Measurements from ENCODE around the gene CLPSL2.

CLPSL2 gene

DNA sequence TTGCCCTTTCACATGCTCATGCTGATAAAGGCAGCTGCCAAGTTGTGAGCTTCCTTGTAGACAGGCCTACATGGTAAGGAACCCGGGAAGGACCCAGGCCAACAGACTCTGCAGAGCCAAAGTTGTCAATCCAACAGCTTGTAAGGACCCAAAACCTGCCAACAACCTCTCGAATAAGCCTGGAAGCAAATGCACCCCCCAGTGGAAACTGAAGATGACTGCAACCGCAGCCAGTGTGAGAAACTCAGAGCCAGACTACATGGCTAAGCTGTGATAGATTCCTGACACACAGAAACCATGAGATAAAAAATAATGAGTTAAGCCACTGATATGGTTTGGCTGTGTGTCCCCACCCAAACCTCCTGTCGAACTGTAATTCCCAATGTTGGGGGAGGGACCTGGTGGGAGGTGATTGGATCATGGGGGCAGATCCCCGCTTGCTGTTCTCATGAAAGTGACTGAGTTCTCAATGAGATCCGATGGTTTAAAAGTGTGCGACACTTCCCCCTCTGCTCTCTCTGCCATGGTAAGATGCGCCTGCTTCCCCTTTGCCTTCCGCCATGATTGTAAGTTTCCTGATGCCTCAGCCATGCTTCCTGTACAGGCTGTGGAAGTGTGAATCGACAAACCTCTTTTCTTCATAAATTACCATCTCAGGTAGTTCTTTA is 18.8 kb upstream of the CLPSL2 start:
- no peak for DNase-seq (ENCODE audit: low spot score)
- no peaks in the 10 kb centered on the region for H3K36me3 Mint-ChIP-seq (ENCODE audit: low read depth)
- no peak overlapping the region for H3K4me3 Mint-ChIP-seq
- H3K9me3 Mint-ChIP-seq = no peaks in the 10 kb centered on the region
- H3K27ac Mint-ChIP-seq = no peak overlapping the region
- peaks cover 2% of the 10 kb centered on the region for H3K4me1 Mint-ChIP-seq (ENCODE audit: low read depth)
- H3K27me3 Mint-ChIP-seq (ENCODE audit: low read depth) = peaks cover 22% of the 10 kb centered on the region

DNA sequence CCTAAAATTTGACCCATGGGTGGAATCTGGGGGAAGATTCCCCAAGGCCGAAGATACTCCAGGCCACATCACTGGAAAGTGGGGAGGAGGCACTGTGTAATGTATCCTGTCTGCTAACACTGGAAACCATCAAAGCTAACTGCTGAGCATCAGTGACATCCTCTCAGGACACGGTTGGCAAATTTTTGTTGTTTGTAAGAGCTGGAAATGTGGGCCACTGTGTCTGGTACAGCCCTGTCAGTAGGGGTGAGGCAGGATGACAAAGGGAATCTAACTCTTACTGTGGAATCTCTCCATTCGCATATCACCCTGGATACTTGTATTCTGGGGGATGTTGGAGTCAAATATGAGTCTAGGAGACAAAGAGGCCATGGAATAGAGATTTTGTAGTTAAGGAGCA is 17.0 kb upstream of the CLPSL2 start:
- Mint-ChIP-seq H3K27ac (no peak overlapping the region), H3K9me3 (no peaks in the 10 kb centered on the region), H3K4me1 (ENCODE audit: low read depth) (no peaks in the 10 kb centered on the region), H3K27me3 (ENCODE audit: low read depth) (peaks cover 38% of the 10 kb centered on the region), H3K36me3 (ENCODE audit: low read depth) (no peaks in the 10 kb centered on the region), H3K4me3 (no peak overlapping the region)
- no peak for DNase-seq (ENCODE audit: low spot score)

GRCh38 chr6:35765739-35766138 is 10.7 kb upstream of the CLPSL2 start:
- no peak for DNase-seq (ENCODE audit: low spot score)
- Mint-ChIP-seq H3K9me3 (no peaks in the 10 kb centered on the region), H3K27ac (no peak overlapping the region), H3K4me3 (no peak overlapping the region), H3K27me3 (ENCODE audit: low read depth) (peaks cover 46% of the 10 kb centered on the region), H3K4me1 (ENCODE audit: low read depth) (no peaks in the 10 kb centered on the region), H3K36me3 (ENCODE audit: low read depth) (no peaks in the 10 kb centered on the region)

GRCh38 chr6:35769211-35769610 is 7.2 kb upstream of the CLPSL2 start:
- H3K4me3 Mint-ChIP-seq = no peak overlapping the region
- no peaks in the 10 kb centered on the region for H3K9me3 Mint-ChIP-seq
- H3K36me3 Mint-ChIP-seq (ENCODE audit: low read depth) = no peaks in the 10 kb centered on the region
- no peaks in the 10 kb centered on the region for H3K4me1 Mint-ChIP-seq (ENCODE audit: low read depth)
- peaks cover 21% of the 10 kb centered on the region for H3K27me3 Mint-ChIP-seq (ENCODE audit: low read depth)
- DNase-seq (ENCODE audit: low spot score) = no peak
- no peak overlapping the region for H3K27ac Mint-ChIP-seq

- H3K27ac Mint-ChIP-seq = no peak overlapping the region
- H3K9me3 Mint-ChIP-seq = no peaks in the 10 kb centered on the region
- peaks cover 24% of the 10 kb centered on the region for H3K27me3 Mint-ChIP-seq (ENCODE audit: low read depth)
- H3K4me1 Mint-ChIP-seq (ENCODE audit: low read depth) = peaks cover 4% of the 10 kb centered on the region
- DNase-seq (ENCODE audit: low spot score) = no peak
- H3K4me3 Mint-ChIP-seq = no peak overlapping the region
- H3K36me3 Mint-ChIP-seq (ENCODE audit: low read depth) = no peaks in the 10 kb centered on the region
Measured at GRCh38 chr6:35771343-35771627, 5.1 kb upstream of the CLPSL2 start.

- Mint-ChIP-seq H3K27me3 (ENCODE audit: low read depth) (peaks cover 31% of the 10 kb centered on the region), H3K4me3 (no peak overlapping the region), H3K4me1 (ENCODE audit: low read depth) (peaks cover 6% of the 10 kb centered on the region), H3K27ac (no peak overlapping the region), H3K36me3 (ENCODE audit: low read depth) (no peaks in the 10 kb centered on the region), H3K9me3 (no peaks in the 10 kb centered on the region)
- DNase-seq (ENCODE audit: low spot score) = no peak
Measured at GRCh38 chr6:35774116-35774794, 2.1 kb upstream of the CLPSL2 start.

DNA sequence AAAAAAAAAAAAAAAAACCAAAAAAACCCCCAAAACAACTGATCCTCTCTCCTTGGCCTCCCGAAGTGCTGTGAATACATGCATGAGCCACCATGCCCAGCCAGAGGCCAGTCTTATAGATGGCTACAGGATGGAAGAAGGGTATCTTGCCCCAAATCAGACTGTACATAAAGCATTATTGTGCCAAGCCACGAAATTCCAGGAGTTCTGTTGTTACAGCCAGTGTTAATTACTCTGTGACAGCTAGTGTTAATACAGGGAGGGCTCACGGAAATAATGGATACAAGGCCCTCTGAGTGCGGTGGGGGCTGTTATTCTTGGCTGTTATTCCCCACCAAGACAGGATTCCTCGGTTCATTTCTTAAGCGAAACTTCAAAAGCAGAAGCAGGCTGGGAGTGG is 1.4 kb upstream of the CLPSL2 start:
- no peaks in the 10 kb centered on the region for H3K9me3 Mint-ChIP-seq
- H3K36me3 Mint-ChIP-seq (ENCODE audit: low read depth) = no peaks in the 10 kb centered on the region
- H3K27ac Mint-ChIP-seq = no peak overlapping the region
- DNase-seq (ENCODE audit: low spot score) = no peak
- H3K4me3 Mint-ChIP-seq = no peak overlapping the region
- H3K4me1 Mint-ChIP-seq (ENCODE audit: low read depth) = peaks cover 6% of the 10 kb centered on the region
- H3K27me3 Mint-ChIP-seq (ENCODE audit: low read depth) = peaks cover 31% of the 10 kb centered on the region

GRCh38 chr6:35777356-35778102 is 1.1 kb downstream of the CLPSL2 start:
- H3K4me1 Mint-ChIP-seq (ENCODE audit: low read depth) = peaks cover 6% of the 10 kb centered on the region

DNA sequence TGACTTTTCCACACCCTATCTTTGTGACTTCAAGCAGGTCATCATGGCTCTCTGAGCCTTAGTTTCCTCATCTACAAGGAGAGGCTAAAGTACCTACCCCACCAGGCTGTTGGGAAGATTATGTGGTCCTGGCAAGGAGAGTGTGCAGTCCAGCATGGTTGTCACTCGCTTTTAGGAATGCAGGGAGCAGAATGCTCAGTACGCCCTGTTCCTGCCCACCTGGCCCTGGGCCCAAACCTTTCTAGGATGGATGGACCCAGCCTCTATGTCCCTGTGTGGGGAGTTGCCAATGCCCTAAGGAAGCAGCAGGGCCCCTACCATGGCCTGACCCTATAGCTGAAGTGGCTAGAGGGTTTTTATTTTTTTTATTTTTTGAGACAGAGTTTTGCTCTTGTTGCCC is 2.0 kb downstream of the CLPSL2 start:
- Mint-ChIP-seq H3K4me3 (no peak overlapping the region), H3K36me3 (ENCODE audit: low read depth) (no peaks in the 10 kb centered on the region), H3K27me3 (ENCODE audit: low read depth) (peaks cover 35% of the 10 kb centered on the region), H3K27ac (no peak overlapping the region), H3K4me1 (ENCODE audit: low read depth) (peaks cover 6% of the 10 kb centered on the region), H3K9me3 (no peaks in the 10 kb centered on the region)
- no peak for DNase-seq (ENCODE audit: low spot score)

More at GRCh38 chr6:35777356-35778102, 1.1 kb downstream of the CLPSL2 start:
- Mint-ChIP-seq H3K4me3 (peak overlapping the region; percentile 62), H3K27me3 (ENCODE audit: low read depth) (peaks cover 35% of the 10 kb centered on the region), H3K36me3 (ENCODE audit: low read depth) (no peaks in the 10 kb centered on the region), H3K9me3 (no peaks in the 10 kb centered on the region), H3K27ac (no peak overlapping the region)
- DNase-seq (ENCODE audit: low spot score) = no peak

- H3K27ac Mint-ChIP-seq = no peak within 1 kb of the TSS
- H3K9me3 Mint-ChIP-seq = no peaks in the 10 kb centered on the region
- peaks cover 4% of the 10 kb centered on the region for H3K4me1 Mint-ChIP-seq (ENCODE audit: low read depth)
- no peaks in the 10 kb centered on the region for H3K36me3 Mint-ChIP-seq (ENCODE audit: low read depth)
- H3K4me3 Mint-ChIP-seq = no peak within 1 kb of the TSS
- DNase-seq (ENCODE audit: low spot score) = no peak
- peaks cover 32% of the 10 kb centered on the region for H3K27me3 Mint-ChIP-seq (ENCODE audit: low read depth)
Measured at GRCh38 chr6:35780719-35781118, 4.3 kb downstream of the CLPSL2 start, which contains the start of gene CLPSL1. TSS of gene CLPSL1 (plus strand) at chr6:35781019. CDS start at chr6:35781111, 92 bp downstream.

DNA sequence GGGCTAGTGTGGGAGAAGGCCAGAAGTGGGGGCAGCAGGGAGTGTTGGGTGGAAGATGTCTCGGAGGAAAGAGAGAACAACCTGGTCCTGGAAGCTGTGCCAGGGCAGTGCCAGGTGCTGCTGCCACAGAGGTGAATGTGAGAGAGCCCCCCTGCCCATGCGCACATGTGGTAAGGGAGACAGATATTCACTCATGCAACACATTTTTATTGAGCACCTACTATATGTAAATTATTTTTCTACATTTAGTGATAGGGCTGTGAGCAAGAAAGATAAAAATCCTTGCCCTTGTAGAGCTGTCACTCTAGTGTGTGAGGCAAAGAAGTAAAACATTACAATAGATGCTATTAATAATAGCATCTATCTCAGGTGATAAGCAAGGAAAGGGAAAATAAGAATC is 4.9 kb downstream of the CLPSL2 start:
- H3K9me3 Mint-ChIP-seq = no peaks in the 10 kb centered on the region
- no peak for DNase-seq (ENCODE audit: low spot score)
- H3K4me3 Mint-ChIP-seq = no peak overlapping the region
- H3K27me3 Mint-ChIP-seq (ENCODE audit: low read depth) = peaks cover 32% of the 10 kb centered on the region
- peaks cover 2% of the 10 kb centered on the region for H3K4me1 Mint-ChIP-seq (ENCODE audit: low read depth)
- no peak overlapping the region for H3K27ac Mint-ChIP-seq
- H3K36me3 Mint-ChIP-seq (ENCODE audit: low read depth) = no peaks in the 10 kb centered on the region

GRCh38 chr6:35782424-35782823 is 6.0 kb downstream of the CLPSL2 start:
- no peaks in the 10 kb centered on the region for H3K9me3 Mint-ChIP-seq
- H3K4me3 Mint-ChIP-seq = no peak overlapping the region
- no peaks in the 10 kb centered on the region for H3K36me3 Mint-ChIP-seq (ENCODE audit: low read depth)
- no peak for DNase-seq (ENCODE audit: low spot score)
- H3K27me3 Mint-ChIP-seq (ENCODE audit: low read depth) = peaks cover 33% of the 10 kb centered on the region
- no peak overlapping the region for H3K27ac Mint-ChIP-seq
- H3K4me1 Mint-ChIP-seq (ENCODE audit: low read depth) = no peaks in the 10 kb centered on the region

- Mint-ChIP-seq H3K27ac (no peak overlapping the region), H3K9me3 (no peaks in the 10 kb centered on the region), H3K4me1 (ENCODE audit: low read depth) (no peaks in the 10 kb centered on the region), H3K27me3 (ENCODE audit: low read depth) (peaks cover 37% of the 10 kb centered on the region), H3K4me3 (no peak overlapping the region), H3K36me3 (ENCODE audit: low read depth) (no peaks in the 10 kb centered on the region)
- no peak for DNase-seq (ENCODE audit: low spot score)
Measured at GRCh38 chr6:35784200-35784599, 7.8 kb downstream of the CLPSL2 start.

DNA sequence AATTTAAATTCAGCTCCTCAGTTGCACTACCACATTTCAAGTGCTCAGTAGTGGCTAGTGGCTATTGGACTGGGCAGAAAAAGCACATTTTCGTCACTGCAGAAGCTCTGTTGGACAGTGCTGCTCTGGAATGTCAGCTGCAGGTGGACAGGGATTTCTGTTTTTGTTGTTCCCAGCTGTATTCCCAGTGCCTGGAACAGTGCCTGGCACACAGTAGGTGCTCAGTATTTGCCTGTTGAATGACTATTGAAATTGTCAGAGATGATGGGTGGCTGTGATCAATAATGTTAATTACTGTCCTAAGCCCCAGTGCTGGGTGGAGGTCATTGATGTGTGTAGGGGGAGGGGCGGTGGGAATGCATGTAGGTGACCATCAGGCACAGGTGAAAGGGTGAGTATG is 9.9 kb downstream of the CLPSL2 start:
- H3K4me1 Mint-ChIP-seq (ENCODE audit: low read depth) = no peaks in the 10 kb centered on the region
- DNase-seq (ENCODE audit: low spot score) = no peak
- H3K36me3 Mint-ChIP-seq (ENCODE audit: low read depth) = no peaks in the 10 kb centered on the region
- no peak overlapping the region for H3K4me3 Mint-ChIP-seq
- no peak overlapping the region for H3K27ac Mint-ChIP-seq
- H3K9me3 Mint-ChIP-seq = no peaks in the 10 kb centered on the region
- peaks cover 43% of the 10 kb centered on the region for H3K27me3 Mint-ChIP-seq (ENCODE audit: low read depth)
